Activated T-cell treated with anti-CD3 and anti-CD28 coated beads, Interleukin-2, amount 50 U/mL, for 1 hour (primary cell): ENCODE data around the gene GSTM3.
"Not testable (repeated sequence)": the region's sequence is repeated elsewhere in the genome, so short reads cannot be mapped to it uniquely, and the experiment has no call there.

Source experiments
- DNase-seq: peaks from one replicate; pipeline ENCODE4 v3.0.0-alpha.2; 2020

The GSTM3 gene

GRCh38 chr1:109691759-109692158, 49.1 kb downstream of the GSTM3 start:
- no peak for DNase-seq

GRCh38 chr1:109689844-109690405, 50.9 kb downstream of the GSTM3 start:
- DNase-seq: no peak

- peak; percentile 89 for DNase-seq
Measured at GRCh38 chr1:109687641-109688499, 53.0 kb downstream of the GSTM3 start, which contains the start of gene GSTM1. Gene GSTM1 (plus strand): TSS chr1:109687817. CDS start chr1:109687874, 57 bp downstream.

- DNase-seq: not testable (repeated sequence)
Measured at GRCh38 chr1:109687109-109687508, 53.7 kb downstream of the GSTM3 start.

- not testable (repeated sequence) for DNase-seq
Measured at GRCh38 chr1:109685890-109686289, 54.9 kb downstream of the GSTM3 start.

- DNase-seq: not testable (repeated sequence)
Measured at GRCh38 chr1:109685399-109685798, 55.4 kb downstream of the GSTM3 start.

- not testable (repeated sequence) for DNase-seq
Measured at GRCh38 chr1:109684777-109685176, 56.1 kb downstream of the GSTM3 start.
